HG03139 (cell line): Measurements from ENCODE around the gene ICE2.
"Not testable (repeated sequence)": the region's sequence is repeated elsewhere in the genome, so short reads cannot be mapped to it uniquely, and the experiment has no call there.

Experiments
- ATAC-seq: cut with Tn5 transposase; IDR thresholded peaks from one replicate; pipeline ENCODE4 v1.9.1; 2021; ENCODE audit not compliant: unreplicated experiment

ICE2 gene

DNA sequence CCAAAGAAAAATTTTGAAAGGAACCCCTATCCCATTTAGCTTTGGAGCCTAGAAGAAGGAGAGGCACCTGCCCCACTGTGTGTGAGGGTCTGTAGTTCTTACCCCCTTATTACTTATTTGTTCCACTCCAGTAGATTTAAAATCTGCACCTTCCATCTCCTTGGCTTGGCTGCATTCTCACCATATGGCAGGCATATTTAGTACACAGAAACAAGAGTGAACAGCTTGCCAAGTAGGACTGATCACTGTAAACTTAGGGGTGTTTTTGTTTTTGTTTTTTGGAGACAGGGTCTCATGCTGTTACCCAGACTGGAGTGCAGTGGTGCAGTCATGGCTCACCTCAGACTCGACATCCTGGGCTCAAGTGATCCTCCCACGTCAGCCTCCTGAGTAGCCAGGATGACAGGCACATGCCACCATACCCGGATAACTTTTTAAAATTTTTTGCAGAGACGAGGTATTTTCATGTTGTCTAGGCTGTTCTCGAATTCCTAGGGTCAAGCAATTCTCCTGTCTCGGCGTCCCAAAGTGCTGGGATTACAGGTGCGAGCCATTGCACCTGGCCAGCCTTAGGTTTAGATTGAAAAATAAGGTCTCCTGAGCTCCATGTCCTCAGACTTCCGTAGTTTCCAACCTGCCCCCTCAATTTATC lies 67.0 kb downstream of the ICE2 start:
- ATAC-seq = no peak

DNA sequence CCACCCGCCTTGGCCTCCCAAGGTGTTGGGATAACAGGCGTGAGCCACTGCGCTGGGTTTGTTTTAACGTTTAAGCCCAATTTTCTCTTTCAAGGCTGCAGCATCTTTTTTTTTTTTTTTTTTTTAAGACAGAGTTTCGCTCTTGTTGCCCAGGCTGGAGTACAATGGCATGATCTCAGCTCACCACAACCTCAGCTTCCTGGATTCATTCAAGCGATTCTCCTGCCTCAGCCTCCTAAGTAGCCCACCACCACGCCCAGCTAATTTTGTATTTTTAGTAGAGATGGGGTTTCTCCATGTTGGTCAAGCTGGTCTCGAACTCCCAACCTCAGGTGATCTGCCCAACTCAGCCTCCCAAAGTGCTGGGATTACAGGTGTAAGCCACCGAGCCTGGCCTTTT lies 68.6 kb downstream of the ICE2 start:
- ATAC-seq = not testable (repeated sequence)

DNA sequence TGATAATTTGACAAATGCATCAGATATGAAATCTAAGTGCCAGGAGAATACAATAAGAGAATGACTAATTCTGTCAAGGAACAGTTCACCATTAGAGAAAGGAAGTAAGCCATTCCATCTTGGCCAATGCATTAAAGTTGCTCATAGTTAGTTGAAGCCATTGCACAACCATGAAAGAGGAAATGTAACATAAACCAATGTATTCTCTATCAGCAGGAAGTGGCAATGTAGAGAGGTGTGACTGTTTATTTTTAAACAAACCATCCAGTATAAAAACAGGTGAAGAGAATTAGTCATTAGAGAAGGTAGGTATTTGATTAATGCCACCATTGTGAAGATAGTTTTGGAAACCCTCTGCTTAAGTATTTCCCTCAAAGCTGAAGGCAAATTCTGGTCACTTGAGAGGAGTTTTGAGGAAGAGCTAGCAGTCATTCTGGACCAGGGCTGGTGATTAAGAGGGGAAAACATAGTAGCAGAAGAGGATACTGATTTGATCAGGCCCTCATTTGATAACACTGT lies 70.4 kb downstream of the ICE2 start:
- peak; percentile 80 for ATAC-seq

DNA sequence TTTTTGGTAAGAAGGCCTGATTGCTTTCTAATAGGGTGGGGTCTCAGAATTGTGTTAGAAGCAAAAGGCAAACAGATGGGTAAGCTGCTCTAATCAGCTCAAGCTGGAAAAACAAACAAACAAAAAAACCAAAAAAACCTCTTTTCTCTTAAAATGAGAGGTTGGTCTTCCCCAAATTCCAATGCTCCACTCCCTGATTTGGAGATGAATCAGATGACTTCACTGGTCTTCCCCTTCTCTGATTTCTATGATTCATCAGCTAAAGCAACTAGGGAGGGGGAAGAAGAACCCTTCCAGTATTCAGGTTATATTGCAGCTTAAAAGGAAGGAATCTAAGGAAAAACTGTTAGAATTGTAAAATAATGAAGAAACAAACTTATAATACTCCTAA lies 71.5 kb downstream of the ICE2 start:
- ATAC-seq = no peak

DNA sequence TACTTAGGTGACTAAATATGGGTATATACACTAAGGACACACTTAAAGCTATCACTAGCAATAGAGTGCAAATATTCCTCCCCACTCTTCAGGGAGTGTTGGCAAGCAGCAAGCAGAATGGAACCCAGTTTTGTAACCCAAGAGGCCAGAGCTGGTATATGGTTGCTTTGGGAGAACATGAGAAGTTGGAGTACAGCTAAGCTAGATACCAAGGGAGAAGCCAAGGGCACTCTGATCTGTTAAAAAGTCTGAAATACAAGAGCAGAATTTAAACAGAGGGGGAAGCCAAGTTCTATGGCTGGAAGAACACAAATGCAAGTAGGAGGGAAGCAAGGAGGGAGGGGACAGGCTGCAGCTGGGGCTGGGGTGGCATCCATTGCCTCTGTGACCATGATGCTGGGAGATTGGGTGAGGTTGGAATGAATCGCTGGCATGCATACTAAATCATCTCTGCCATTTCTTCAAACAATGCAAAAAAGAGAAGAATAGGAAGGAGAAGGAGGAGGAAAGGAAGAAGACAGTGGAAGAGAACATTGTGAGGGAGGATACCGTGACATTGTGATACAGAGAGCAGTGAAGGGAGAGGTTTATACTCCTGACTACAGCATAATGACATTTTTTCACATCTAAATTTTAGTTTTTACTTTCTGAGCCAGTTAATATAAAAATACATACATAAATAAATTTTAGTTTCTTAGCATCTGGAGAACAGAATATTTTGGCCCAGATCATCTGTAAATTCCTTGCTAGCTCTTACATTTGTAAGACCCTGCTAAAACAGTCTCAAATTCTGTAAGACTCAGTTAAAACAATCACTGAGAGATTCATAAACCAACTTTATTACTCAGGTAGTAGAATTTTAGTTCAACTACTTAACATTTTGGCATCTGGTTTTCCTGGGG lies 72.2 kb downstream of the ICE2 start:
- ATAC-seq = no peak

DNA sequence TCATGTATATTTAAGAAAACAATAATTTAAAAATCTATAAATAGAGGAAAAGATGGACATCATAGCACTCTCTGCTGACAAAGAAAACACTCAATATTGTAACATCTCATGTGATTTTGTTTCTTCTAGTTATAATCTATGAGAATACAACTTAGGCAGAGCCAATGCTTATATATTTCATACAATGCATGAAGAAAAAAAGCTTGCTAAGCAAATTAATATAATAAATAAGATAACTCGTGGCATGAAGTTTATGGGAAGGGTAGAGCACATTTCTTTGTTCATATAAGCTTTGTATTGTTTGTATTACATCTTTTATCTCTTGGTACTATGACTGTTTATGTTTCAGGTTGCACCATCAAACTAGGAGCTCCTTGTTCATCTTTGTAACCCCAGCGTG lies 73.5 kb downstream of the ICE2 start:
- ATAC-seq = no peak

DNA sequence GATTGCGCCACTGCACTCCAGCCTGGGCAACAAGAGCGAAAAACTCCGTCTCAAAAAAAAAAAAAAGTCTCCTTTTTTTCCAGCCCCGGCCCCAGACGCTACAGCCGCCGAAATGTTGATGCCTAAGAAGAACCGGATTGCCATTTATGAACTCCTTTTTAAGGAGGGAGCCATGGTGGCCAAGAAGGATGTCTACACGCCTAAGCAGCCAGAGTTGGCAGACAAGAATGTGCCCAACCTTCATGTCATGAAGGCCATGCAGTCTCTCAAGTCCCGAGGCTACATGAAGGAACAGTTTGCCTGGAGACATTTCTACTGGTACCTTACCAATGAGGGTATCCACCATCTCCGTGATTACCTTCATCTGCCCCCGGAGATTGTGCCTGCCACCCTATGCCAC lies 74.6 kb downstream of the ICE2 start:
- not testable (repeated sequence) for ATAC-seq

DNA sequence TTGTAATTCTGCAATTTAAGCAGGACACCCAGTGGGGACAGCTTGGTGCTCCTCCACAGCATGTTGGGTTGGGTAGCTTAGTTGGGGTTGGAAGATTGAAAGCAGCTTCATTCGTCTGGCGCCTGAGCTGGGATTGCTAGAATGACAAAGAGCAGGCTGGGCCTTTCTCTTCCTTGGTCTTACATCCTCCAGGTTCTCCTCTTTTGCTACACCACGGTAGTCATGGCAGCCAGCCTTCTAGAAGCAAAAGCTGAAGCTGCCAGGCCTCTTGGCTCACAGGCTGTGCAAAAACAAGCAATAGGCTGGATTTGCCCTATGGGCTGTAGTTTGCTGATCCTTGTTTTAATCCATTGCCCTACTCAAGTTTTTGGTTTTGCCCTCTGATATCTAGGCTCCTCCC lies 78.0 kb downstream of the ICE2 start:
- ATAC-seq = no peak

DNA sequence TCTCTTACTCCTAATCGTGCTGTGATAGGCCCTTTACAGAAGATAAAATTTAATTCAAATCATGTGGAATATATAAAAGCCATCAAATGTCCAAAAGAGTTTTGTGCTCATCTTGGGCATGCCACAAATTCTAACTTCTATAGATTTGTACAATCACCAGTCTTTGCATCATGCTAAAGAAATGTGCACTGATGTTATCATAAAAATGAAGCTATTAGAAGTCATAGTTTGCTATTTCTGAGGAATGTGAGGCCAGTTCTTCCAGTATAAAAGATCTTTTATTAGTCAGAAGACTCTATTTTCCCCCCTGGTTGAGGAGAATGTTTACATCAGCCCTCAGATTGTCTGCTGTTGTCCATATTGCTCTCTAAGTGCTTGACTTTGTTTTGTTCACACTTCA lies 79.0 kb downstream of the ICE2 start:
- ATAC-seq = no peak

DNA sequence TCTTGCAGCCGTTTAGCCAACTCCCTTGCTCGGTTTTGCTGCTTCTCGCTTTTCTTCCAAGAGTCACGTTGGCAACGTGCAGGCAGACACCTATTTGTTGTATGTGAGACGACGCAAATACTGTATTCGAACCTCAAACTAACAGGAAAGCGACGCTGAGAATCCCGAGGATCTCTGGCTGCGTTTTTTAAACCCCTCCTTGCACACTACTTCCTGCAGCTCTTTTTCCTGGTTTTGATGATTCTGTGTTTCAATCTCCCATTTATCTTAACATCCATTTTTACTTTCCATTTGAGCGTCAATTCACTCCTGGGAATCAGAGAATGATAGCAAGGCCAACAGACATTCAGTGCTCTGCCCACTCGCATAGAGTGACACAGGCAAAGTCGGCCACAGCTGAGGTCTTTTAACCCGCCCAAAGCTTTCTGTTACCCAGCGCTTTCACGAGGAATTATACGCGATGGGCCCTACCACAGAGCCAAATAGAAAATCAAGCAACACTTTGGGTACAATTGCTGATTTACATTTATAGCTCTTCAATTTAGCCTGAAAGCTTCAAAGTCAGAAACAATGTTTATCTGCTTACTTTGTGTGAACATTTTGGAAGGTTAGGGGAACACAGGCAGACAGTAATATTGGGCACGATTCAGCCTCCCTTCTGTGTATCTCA lies 79.6 kb downstream of the ICE2 start:
- no peak for ATAC-seq

DNA sequence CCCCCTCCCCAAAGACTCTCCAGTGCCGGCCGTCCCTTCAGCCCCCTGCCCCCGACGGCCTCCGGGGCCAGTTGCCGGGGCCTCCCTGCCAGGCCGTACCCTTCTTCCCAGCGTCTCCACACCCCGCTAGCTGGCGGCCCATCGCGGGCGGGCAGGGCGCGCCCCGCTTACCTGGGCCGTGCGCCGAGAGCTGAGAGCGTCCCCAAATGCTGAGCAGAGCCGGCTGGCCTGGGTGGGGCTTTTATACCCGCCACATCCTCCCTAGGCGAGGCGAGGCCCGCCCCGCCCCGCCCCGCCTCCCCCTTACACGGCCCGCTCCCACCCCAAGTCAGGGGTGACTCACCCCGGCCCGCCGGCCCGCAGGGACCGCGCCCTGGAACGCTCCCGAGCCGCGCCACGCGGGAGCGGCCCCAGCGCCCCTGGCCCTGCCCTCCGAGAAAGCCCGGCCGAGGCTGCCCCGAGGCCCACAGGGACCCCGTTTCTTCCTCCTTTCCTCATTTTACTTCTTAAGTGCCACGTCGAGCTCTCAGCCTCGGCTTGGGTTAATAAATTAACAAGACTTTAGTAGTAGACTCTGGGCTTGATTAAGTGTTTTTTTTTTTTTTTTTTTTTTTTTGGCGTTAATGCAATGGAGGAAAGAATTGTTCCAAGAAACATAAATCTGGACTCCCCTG lies 81.0 kb downstream of the ICE2 start, which contains the start of gene ANXA2:
TSS of gene ANXA2 (minus strand) at position 215 of the 674 bp plus-strand sequence. CDS start 11,911 bp downstream, outside the sequence.
- peak; percentile 68 for ATAC-seq

DNA sequence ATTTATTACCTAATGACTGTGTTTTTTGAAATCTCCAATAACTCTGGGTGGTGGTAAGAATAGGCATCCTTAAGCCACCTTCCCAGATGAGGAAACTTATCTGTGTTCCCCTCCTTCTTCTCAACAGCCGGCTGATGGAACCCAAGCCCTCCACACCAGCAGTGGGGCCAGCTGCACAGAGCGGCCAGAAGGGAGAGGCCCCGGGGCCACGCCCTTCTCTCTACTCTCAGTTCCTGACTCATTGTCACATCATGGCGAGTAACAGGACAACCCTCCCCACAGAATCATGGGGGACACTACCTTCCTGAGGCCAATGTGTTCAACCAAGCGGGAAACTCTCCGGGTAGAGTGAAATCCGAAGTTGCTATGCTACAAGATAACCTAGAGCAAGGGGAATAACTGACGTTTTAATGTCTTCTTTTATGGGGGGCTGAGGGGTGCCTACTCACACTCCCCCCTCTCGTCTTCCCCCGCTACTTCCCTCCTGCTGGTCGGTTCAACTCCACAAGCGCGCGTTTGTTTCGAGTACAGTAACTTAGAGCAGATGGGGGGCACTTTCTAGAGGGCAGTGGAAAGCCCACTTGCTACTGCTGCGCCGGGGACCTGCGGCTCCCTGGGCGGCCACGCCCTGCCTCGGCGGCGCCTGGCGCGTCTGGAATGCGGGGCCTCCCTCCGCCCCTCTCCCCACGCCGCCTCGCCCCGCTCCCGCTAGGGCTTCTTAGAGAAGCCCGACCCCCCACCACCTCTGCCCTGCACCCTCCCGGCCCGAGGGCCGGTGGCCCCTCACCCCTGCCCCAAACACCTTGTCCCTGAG lies 81.8 kb downstream of the ICE2 start:
- ATAC-seq = peak; percentile 55

DNA sequence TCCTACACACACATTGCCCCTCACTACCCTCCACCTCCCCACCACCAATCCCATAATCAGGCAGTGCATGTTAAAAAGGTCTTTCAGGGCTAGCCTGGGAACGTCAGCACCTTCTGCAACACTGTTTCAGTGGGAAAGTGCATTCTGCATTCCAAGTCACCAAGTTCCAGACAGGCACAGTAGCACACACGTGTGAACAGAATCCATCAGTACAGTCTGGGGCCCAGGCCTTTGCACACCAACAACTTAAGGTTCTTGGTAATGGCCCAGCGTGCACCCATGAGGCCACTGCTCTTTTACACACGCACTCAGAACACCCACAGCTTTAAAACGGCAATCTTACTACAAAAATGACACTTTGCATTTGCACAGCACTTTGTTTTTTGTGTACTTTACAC lies 82.4 kb downstream of the ICE2 start:
- no peak for ATAC-seq

DNA sequence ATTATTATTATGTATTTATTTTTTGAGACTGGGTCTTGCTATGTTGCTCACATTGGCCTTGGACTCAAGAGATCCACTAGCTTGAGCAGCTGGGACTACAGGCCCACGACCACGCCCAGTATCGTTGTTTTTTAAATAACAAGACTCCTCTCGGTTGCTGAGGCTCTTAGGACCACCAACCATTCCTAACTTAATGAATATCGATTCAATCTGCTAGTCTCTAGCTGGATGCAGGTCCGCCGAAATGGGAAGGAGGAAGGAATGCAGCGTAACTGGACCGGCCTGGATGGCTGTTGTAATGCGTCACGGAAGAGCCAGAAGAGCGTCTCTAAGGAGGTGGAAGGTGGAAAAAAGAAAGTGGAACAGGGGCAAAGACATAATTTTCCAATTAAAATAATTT lies 82.8 kb downstream of the ICE2 start:
- ATAC-seq = no peak

DNA sequence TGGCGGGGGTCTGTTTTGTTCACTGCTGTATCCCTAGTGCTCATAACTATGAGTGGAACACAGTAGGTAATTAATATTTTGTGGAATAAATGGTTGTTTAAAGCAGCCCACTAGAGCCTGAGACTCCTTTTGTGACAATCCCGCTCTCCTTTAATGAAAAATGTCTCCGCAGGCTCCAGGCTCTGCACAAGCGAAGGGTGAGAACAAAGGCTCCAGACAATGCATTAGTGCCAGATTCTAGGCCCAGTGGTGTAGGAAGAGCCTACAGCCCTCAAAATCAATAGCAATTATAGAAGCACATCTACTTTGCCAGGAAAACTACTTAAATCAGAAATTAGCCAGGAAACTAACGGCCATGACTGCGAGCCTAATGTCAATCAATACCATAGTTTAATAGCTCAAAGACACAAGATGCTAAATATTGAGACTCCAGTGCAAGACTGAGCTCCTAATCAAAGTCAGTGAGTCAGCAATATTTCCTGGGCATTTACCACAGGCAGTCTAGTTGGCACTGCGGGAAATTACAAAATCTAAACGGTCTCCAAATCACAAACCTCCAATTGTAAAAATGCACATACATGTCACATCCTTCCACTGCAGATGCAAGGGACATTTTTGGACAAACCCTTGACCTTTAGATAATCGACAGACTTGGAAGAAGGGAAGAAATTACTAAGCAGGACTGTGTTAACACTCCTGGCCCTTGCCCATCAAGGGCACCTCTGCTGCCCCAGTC lies 83.5 kb downstream of the ICE2 start:
- ATAC-seq = no peak

DNA sequence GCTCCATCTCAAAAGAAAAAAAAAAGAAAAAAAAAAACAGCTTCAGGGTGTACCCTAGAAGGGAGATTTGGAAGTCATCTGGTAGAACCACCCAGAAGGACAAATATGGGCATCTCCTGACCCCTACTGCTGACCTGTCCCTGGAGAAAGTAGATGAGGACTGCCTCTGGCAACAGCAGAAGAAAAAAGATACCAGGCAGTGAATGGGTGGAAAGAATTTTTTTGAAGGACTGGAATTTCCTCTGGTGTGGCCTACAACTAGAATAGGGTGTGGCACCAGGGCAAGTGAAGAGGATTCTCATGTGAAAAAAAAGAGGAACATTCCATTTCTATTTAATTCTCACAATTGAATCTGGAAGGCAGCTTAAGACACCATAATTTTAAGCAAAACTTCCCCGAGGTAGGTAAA lies 84.2 kb downstream of the ICE2 start:
- ATAC-seq = no peak

DNA sequence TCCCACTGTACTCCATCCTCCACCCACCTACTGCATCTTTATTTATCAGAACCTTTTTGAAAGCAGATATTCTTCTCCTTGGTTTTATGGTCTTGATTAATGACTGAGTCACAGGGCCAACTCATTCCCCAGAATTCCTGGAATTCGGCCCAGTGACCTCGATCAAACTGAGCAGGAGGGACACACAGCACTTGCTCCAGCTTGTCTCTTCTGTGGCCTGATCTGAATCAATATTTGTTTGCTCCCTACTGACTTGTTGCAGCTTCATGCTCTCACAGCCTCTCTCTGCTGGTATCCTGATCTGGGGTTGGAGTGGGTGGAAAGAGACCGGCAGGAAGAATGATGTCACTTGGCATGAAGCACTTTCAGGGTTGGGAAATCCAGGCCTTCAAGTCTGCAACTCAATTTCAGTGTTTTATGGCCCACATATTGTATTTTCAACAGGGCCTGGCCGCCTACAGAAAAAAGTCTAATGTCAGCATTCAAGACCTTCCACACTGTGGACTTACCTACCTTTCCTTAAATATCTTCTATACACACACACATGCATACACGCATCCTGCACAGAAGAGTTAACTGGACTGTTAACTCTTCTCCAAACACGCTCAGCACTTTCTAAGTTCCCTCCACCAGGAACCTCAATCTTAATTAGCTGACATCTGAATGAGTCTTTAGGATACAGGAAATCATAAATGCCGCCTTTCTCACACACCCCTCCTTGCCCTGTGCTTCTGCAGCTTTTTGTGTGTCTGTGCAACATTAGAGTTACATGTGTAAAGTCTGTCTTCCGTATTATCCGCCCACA lies 85.8 kb downstream of the ICE2 start:
- ATAC-seq = no peak

DNA sequence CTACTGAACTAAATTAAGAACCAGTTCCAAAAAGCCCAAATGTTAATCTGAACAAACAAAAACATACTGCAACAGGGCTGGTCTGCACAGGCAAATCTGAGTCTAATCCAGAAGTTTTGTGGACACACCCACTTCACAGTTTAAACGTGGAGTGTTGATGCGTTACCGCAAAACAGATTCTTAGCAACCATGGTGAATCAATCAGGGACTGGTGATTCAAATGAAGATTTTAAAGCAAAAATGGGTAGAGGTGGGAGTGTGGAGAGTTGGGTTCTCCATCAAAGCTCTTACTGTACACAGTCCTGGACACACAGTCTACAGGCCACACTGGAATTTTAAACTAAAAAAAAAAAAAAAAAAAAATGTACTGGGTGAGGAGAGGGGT lies 86.3 kb downstream of the ICE2 start:
- no peak for ATAC-seq
